ENCODE measurements around the gene CPXM2. TPM values are rescaled to one million over a fixed set of nuclear protein-coding genes. Genes with fewer than 3 reads are reported as not detected.

Gene CPXM2
- total RNA-seq, 2 experiments from 2014 or later = not detected

DNA sequence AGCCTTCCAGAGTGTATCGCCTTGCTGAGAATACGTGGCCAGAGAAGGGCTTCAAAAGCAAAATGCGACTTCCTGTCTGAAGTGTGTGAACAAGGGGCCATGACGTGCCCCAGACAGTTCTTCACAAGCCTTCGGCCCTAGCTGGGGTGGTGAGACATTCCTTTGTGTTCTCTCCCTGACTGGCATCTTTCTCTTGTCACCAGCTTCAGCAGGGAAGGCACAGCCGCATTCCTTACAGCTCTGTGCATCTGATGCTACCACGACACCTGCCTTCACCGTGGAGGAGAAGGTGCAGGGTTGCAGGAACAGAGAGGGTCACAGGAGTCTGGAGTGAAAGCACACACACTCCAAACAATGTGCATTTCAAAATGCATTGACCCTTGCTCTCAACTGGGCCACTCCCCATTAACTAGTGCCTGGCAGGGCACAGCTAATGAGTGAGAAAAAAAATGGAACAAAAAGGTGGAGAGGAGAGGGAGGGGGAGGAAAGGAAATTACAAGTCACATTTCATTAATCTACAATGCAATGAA, 132.0 kb downstream of the CPXM2 start:
- H3K27ac Mint-ChIP-seq = no peak overlapping the region
- ChIA-PET CTCF (no interaction called here), POLR2A (no interaction called here)
- H3K9me3 Mint-ChIP-seq = no peaks in the 10 kb centered on the region
- no peaks in the 10 kb centered on the region for H3K36me3 Mint-ChIP-seq
- intact Hi-C loops (cut with micrococcal nuclease) = no loop called here
- H3K27me3 Mint-ChIP-seq = peaks cover 5% of the 10 kb centered on the region
- no peak overlapping the region for H3K4me3 Mint-ChIP-seq
- no peak for DNase-seq
- H3K4me1 Mint-ChIP-seq (ENCODE audit: low read depth) = no peaks in the 10 kb centered on the region

DNA sequence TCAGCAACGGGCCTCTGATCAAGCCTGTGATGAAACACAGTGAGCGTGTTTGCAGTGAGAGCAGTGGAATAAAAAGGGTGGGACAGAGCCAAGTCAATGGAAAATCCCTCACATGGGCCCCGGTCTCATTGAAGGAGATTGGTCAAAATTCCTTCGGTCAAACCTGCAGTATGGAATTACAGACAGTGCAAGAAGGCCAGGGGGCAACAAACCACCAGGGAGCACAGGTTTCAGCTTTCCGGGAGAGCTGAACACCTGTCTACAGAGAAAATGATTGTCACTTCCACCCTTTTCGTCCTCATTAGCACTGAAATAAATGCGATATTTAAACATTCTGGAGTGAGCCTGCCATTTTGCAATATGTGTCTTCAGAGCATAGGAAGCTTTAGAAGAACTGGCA, 132.6 kb downstream of the CPXM2 start:
- Mint-ChIP-seq H3K4me3 (no peak overlapping the region), H3K36me3 (no peaks in the 10 kb centered on the region), H3K4me1 (ENCODE audit: low read depth) (no peaks in the 10 kb centered on the region), H3K27ac (no peak overlapping the region), H3K27me3 (peaks cover 7% of the 10 kb centered on the region), H3K9me3 (no peaks in the 10 kb centered on the region)
- POLR2A ChIA-PET = no interaction called here
- DNase-seq = no peak
- intact Hi-C loops (cut with micrococcal nuclease) = no loop called here
- CTCF ChIA-PET = no interaction called here

DNA sequence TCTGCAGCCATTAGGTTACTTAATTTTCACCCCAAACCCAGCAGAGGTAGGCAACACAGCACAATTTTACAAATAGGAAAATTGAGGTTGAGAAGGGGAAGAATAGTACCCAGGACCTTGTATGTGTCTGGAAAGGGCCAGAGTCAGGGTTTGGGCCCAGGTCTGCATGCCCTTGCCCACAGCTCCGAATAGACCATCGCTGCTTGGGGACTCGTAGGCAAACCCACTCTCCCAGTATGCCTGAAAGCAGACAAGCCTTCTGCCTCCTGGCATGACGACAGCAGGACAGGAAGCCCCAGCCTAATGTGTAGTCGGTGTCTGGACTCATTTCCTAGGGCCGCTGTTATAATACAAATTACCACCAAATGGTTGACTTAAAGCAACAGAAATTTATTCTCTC, 133.8 kb downstream of the CPXM2 start:
- Mint-ChIP-seq H3K27me3 (peaks cover 5% of the 10 kb centered on the region), H3K36me3 (no peaks in the 10 kb centered on the region), H3K9me3 (no peaks in the 10 kb centered on the region), H3K4me3 (no peak overlapping the region), H3K4me1 (ENCODE audit: low read depth) (no peaks in the 10 kb centered on the region), H3K27ac (no peak overlapping the region)
- intact Hi-C loops (cut with micrococcal nuclease) = no loop called here
- ChIA-PET POLR2A (no interaction called here), CTCF (no interaction called here)
- DNase-seq = no peak

DNA sequence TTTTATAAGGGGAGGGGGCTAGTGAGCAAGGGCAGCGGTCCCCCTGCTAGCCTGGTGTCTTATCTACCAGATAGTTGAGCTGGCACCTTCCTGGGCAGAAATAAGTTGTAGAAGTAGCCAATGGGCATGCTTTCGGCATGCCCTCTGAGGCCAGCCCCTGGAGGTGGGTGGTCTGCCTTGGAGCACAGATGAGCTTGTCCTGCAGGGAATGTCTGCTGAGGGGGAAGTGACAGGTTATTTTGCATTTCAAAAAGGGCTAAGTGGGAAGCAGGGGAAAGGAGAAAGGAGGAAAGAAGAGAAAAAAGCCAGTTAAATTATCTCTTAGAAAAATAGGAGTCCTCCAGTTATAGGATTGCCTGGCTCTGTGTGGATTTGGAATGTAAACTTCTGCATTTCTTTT, 136.5 kb downstream of the CPXM2 start:
- CTCF ChIA-PET = no interaction called here

DNA sequence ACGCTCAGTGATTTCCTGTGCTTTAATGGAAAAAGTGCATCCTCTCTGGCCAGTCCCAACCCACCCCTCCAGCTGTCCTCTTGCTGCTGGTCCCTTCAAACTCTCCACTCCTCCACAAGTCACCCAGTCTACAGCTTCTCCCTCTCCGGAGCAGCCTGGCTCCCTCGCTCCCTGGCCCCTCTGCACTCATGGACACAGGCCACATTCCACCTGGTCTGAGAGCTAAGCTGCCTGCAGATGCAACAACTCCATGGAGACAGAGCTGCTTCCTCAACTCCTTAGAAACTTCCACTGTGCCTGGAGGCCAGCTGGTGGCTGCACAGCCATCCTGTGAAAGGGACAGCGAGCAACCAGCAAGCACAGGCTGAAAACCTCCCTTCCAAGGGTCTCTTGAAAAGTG, 137.5 kb downstream of the CPXM2 start:
- Mint-ChIP-seq H3K27ac (no peak overlapping the region), H3K4me3 (no peak overlapping the region), H3K36me3 (no peaks in the 10 kb centered on the region), H3K27me3 (peaks cover 4% of the 10 kb centered on the region), H3K9me3 (peaks cover 6% of the 10 kb centered on the region), H3K4me1 (ENCODE audit: low read depth) (no peaks in the 10 kb centered on the region)
- ChIA-PET CTCF (no interaction called here), POLR2A (no interaction called here)
- intact Hi-C loops (cut with micrococcal nuclease) = no loop called here
- DNase-seq = no peak

More for the DNA sequence above, 136.5 kb downstream of the CPXM2 start:
- peaks cover 6% of the 10 kb centered on the region for H3K9me3 Mint-ChIP-seq
- POLR2A ChIA-PET = no interaction called here
- DNase-seq = no peak
- H3K36me3 Mint-ChIP-seq = no peaks in the 10 kb centered on the region
- intact Hi-C loops (cut with micrococcal nuclease) = no loop called here
- H3K4me1 Mint-ChIP-seq (ENCODE audit: low read depth) = no peaks in the 10 kb centered on the region
- H3K4me3 Mint-ChIP-seq = no peak overlapping the region
- H3K27ac Mint-ChIP-seq = no peak overlapping the region
- H3K27me3 Mint-ChIP-seq = peaks cover 4% of the 10 kb centered on the region

DNA sequence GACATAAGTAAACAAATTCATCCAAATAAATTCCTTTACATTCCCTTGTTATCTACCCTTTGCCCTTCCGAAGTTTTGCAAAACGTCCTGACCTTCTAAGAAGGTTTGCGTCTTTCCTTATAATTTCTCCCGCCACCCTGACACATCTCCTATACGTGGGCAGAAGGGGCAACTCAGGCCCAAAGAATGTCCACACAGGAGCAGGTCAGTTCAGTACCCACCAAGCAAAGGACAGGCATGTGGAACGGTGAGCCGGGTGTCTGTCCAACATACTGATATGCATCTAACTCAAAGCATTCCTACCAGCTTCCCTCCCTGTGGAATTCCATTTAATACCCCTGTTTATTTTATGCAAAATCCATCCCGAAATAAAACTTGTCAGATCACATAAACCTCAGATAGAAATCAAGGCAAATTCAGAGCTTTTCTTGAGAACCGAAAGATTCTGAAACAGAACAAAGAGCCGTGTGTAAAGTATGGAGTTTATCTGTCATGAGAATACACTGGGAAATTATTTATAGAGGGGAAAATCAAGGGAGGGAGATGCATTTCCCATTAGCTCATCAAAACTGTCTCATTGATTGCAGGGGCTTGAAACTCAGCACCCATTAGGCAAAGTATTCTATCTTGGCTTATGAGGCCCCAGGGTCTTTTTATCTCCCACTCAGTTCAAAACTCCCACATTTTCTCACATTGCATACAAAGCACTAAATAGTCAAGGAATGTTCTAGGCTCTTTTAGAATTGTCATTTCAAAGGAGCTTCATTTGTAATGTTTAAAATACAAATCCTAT, 140.1 kb downstream of the CPXM2 start:
- Mint-ChIP-seq H3K27me3 (peaks cover 4% of the 10 kb centered on the region), H3K4me1 (ENCODE audit: low read depth) (no peaks in the 10 kb centered on the region), H3K4me3 (no peak overlapping the region), H3K36me3 (no peaks in the 10 kb centered on the region), H3K9me3 (peaks cover 6% of the 10 kb centered on the region), H3K27ac (no peak overlapping the region)
- POLR2A ChIA-PET = no interaction called here
- CTCF ChIA-PET = no interaction called here
- no peak for DNase-seq
- intact Hi-C loops (cut with micrococcal nuclease) = no loop called here

DNA sequence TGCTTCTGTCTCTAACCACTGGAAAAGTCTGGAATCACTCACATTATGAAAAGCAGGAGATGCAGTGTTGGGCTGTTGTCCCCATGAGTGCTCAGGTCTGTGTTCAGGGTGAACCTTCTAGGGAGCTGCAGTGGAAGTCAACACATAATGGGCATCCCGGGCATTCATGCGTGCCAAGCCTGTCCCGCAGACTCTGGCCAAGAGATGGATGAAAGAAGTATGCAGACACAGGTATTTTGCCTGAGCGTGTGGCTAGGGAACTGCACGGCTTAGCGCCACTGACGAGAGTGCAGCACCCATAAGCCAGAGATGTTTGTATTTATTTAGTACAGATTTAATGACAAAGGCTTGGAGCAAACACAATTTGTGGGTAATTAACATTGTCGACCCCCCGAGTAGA, 140.7 kb downstream of the CPXM2 start:
- H3K4me1 Mint-ChIP-seq (ENCODE audit: low read depth) = no peaks in the 10 kb centered on the region
- peaks cover 6% of the 10 kb centered on the region for H3K9me3 Mint-ChIP-seq
- H3K27me3 Mint-ChIP-seq = peaks cover 4% of the 10 kb centered on the region
- CTCF ChIA-PET = no interaction called here
- intact Hi-C loops (cut with micrococcal nuclease) = no loop called here
- no peaks in the 10 kb centered on the region for H3K36me3 Mint-ChIP-seq
- no peak for DNase-seq
- POLR2A ChIA-PET = no interaction called here
- no peak overlapping the region for H3K27ac Mint-ChIP-seq
- H3K4me3 Mint-ChIP-seq = no peak overlapping the region

DNA sequence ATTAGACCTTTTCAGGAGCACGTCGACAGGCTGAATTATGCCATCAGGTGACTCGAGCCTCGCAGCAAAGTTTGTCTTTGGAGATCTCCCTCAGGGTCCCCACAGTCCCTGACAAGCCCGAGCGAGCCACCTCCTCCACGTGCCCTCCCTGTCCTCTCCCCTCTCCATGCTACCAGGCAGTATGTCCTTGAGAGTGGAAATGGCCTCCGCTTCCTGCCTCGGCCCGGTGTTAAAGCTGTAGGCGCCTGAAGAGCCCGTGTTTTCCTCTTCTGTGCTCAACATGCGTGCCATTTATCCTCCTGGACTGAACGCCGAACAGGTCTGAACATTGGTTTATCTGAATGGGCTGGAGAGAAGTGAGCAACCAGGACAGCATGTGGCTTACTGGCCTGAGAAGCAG, 142.9 kb downstream of the CPXM2 start:
- H3K9me3 Mint-ChIP-seq = peaks cover 6% of the 10 kb centered on the region
- no peak overlapping the region for H3K27ac Mint-ChIP-seq
- no peaks in the 10 kb centered on the region for H3K4me1 Mint-ChIP-seq (ENCODE audit: low read depth)
- no peaks in the 10 kb centered on the region for H3K36me3 Mint-ChIP-seq
- CTCF ChIA-PET = no interaction called here
- no peak for DNase-seq
- intact Hi-C loops (cut with micrococcal nuclease) = no loop called here
- peaks cover 3% of the 10 kb centered on the region for H3K27me3 Mint-ChIP-seq
- POLR2A ChIA-PET = no interaction called here
- no peak overlapping the region for H3K4me3 Mint-ChIP-seq

DNA sequence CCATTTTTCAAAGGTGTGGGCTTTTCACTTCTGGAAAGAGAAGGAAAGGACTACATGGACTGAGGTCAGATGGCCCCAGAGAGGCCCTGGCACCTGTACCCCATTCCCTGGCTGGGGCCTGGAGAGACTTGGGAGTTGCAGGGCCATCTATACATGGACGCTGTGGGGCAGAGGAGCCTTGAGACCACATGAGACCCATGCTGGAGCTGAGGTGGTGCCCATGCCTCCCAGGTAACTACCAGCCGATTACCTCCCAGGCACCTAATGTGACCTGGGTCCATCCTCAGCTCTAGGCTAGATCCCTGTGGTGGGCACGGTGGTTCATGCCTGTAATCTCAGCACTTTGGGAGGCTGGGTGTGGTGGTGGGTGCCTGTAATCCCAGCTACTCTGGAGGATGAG, 144.2 kb downstream of the CPXM2 start:
- Mint-ChIP-seq H3K27me3 (peaks cover 4% of the 10 kb centered on the region), H3K4me1 (ENCODE audit: low read depth) (no peaks in the 10 kb centered on the region), H3K4me3 (no peak overlapping the region), H3K36me3 (no peaks in the 10 kb centered on the region), H3K27ac (no peak overlapping the region), H3K9me3 (peaks cover 6% of the 10 kb centered on the region)
- POLR2A ChIA-PET = no interaction called here
- no peak for DNase-seq
- intact Hi-C loops (cut with micrococcal nuclease) = no loop called here
- CTCF ChIA-PET = no interaction called here

DNA sequence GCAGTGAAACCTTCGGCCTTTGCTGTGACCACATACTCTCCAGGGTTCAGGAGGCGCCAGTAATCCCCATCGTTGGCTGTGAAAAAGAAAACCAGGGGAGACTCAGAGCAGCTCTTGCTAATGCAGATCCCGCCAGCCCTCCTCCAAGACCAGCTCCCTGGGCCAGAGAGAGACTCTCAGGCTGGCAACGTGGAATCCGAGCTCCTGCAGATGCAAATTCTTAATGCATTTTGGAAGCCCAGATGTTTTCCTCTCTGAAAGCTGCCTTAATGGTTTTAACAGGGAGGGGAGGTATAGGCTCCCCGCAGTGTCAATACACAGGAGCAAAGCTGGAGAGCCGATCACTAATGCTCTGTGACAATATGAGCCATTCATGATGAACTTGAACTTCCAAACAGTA, 144.7 kb downstream of the CPXM2 start:
- DNase-seq = no peak
- Mint-ChIP-seq H3K9me3 (peaks cover 6% of the 10 kb centered on the region), H3K4me1 (ENCODE audit: low read depth) (no peaks in the 10 kb centered on the region), H3K27ac (no peak overlapping the region), H3K27me3 (peaks cover 4% of the 10 kb centered on the region), H3K4me3 (no peak overlapping the region), H3K36me3 (no peaks in the 10 kb centered on the region)
- ChIA-PET CTCF (no interaction called here), POLR2A (no interaction called here)
- intact Hi-C loops (cut with micrococcal nuclease) = no loop called here

DNA sequence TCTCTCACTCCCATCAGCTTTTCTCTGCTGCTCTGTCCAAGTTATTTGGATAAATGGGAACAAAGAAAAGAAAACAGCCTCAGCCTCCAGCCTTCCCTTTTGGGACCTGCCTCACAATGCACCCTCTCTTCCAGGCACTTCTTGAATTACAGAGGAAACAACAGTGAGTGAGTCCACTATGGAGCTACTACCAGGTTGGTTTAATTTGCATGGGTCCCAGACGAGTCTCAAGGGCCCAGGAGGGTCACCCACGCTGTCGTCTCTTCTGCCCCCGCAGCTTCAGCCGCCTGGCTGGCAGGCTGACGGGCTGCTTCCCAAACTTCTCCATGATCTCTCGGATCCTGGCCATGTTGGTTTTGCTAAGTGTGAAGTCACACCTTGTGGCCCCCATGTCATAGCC, 145.1 kb downstream of the CPXM2 start:
- Mint-ChIP-seq H3K9me3 (peaks cover 5% of the 10 kb centered on the region), H3K4me1 (ENCODE audit: low read depth) (no peaks in the 10 kb centered on the region), H3K4me3 (no peak overlapping the region), H3K27ac (no peak overlapping the region), H3K27me3 (peaks cover 4% of the 10 kb centered on the region), H3K36me3 (no peaks in the 10 kb centered on the region)
- POLR2A ChIA-PET = no interaction called here
- intact Hi-C loops (cut with micrococcal nuclease) = no loop called here
- DNase-seq = no peak
- CTCF ChIA-PET = no interaction called here

DNA sequence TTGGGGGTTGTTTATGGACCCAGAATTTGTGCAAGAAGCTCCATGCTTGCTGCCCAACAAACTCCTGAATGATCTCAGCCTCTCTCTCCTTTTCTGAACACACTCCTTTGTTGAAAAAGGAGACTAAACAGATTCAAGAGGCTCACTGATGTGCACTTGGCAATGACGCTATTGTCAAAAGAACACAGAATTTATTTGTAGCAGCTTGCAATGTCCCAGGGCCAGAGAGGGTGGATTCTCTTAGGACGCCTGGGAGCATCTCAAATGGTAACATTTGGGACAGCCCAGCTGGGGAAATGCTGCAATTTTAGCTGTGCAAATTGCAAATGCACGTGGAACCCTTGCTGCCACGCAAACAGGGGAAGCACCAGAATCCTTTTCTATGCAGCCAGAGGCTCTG, 145.5 kb downstream of the CPXM2 start:
- peaks cover under 1% of the 10 kb centered on the region for H3K9me3 Mint-ChIP-seq
- no peak overlapping the region for H3K4me3 Mint-ChIP-seq
- ChIA-PET CTCF (no interaction called here), POLR2A (no interaction called here)
- intact Hi-C loops (cut with micrococcal nuclease) = no loop called here
- peaks cover 4% of the 10 kb centered on the region for H3K27me3 Mint-ChIP-seq
- no peak for DNase-seq
- no peaks in the 10 kb centered on the region for H3K4me1 Mint-ChIP-seq (ENCODE audit: low read depth)
- no peaks in the 10 kb centered on the region for H3K36me3 Mint-ChIP-seq
- H3K27ac Mint-ChIP-seq = no peak overlapping the region

DNA sequence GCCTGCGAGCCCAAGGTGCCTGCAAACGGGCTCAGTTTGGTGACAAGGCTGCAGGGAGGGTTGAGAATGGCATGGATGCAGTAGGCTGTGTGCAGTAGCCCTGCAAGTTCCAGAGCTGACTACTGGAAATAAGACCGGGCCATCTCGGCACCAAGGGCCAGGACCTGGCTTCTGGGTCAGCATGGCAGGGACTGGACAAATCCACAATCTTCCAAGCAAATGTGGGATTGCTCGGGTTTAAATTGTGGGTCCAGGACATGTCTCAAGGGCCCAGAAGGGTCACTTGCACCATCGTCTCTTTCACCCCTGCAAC, 147.4 kb downstream of the CPXM2 start:
- POLR2A ChIA-PET = no interaction called here
- intact Hi-C loops (cut with micrococcal nuclease) = no loop called here
- Mint-ChIP-seq H3K4me1 (ENCODE audit: low read depth) (no peaks in the 10 kb centered on the region), H3K4me3 (no peak overlapping the region), H3K27ac (no peak overlapping the region), H3K36me3 (no peaks in the 10 kb centered on the region), H3K9me3 (no peaks in the 10 kb centered on the region), H3K27me3 (peaks cover 5% of the 10 kb centered on the region)
- DNase-seq = no peak
- CTCF ChIA-PET = no interaction called here

All from activated CD4-positive, alpha-beta memory T cell treated with anti-CD3 and anti-CD28 coated beads for 36 hours (primary cell).